GM12874 (cell line): Measurements from ENCODE around the gene FAM181A.

Experiments used
- TF ChIP-seq, protein P1 (sequence below): IDR thresholded peaks from 2 replicates; pipeline ENCODE4 v1.5.1; 2011; ENCODE audit warnings: low read depth, mild to moderate bottlenecking, control low read depth, low read length, moderate library complexity; ENCODE audit not compliant: insufficient read depth

The FAM181A gene

DNA sequence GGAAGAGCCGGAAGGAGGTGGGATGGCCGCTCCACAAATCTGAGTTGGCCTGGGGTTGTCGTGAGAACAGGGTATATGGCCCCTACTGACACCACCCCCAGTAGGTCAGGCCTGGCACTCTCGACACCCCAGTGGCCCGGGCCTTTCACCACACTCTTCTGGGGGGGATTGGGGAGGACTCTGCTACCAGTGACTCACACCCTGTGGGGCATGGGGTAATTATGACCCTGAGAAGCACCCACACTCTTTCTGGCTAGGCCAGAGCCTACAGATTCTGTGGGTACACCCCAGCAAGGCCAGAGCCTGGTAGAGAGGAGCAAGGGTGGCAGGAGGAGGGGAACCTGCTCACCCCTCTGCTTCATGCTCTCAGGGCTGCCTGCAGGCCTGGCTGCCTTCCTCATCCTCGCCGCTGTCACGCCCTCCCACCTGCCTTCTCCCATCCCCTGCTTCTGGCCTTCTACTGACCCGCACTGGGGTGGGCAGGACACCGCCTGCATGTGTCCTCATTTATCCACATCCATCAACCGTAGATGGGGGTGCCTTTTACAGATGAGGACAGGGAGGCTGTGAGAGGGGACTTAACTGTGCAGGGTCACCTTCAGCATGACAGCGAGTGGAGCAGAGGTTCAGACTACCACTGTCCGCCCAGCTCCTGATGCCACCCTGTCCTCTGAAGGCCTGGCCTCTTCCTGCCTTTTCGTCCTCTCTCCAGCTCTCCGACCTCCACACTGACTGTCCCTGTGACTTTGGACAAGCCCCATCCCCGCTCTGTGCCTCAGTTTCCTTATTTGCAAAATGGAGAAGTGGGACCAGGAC lies 30.8 kb downstream of the FAM181A start:
- TF ChIP-seq, protein P1, sequence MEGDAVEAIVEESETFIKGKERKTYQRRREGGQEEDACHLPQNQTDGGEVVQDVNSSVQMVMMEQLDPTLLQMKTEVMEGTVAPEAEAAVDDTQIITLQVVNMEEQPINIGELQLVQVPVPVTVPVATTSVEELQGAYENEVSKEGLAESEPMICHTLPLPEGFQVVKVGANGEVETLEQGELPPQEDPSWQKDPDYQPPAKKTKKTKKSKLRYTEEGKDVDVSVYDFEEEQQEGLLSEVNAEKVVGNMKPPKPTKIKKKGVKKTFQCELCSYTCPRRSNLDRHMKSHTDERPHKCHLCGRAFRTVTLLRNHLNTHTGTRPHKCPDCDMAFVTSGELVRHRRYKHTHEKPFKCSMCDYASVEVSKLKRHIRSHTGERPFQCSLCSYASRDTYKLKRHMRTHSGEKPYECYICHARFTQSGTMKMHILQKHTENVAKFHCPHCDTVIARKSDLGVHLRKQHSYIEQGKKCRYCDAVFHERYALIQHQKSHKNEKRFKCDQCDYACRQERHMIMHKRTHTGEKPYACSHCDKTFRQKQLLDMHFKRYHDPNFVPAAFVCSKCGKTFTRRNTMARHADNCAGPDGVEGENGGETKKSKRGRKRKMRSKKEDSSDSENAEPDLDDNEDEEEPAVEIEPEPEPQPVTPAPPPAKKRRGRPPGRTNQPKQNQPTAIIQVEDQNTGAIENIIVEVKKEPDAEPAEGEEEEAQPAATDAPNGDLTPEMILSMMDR: no peak

DNA sequence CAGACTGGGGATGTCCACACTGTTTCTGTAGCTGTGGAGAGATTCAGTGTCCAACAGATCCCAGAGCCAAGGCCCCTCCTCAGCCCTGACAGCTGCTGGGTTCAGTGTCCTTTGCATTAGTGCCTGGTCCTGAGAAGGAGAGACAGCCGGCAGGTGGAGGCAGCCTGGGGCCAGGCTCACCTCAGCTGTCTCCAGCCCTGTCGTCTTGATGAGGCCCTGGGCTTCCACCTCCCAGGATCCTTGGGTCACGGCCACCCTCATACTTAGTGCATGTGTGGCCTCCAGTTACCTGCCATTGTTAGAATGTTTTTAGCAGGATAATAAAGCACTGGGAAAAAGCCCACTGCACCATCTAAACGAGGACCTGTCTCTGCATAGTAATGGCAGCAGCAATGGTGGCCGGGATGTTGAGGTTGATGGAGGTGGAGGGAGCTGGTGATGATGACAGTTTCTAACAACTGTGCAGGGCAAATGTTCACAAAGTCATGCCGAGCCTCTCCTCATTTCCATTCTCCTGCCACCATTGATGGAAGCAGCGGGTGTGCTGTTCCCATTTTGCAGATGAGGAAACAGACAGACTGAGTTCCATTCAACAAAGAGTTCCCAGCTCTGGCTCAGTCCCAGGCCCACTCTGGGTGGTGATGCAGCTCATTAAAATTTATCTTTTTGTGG lies 31.6 kb downstream of the FAM181A start:
- TF ChIP-seq, protein P1: no peak

DNA sequence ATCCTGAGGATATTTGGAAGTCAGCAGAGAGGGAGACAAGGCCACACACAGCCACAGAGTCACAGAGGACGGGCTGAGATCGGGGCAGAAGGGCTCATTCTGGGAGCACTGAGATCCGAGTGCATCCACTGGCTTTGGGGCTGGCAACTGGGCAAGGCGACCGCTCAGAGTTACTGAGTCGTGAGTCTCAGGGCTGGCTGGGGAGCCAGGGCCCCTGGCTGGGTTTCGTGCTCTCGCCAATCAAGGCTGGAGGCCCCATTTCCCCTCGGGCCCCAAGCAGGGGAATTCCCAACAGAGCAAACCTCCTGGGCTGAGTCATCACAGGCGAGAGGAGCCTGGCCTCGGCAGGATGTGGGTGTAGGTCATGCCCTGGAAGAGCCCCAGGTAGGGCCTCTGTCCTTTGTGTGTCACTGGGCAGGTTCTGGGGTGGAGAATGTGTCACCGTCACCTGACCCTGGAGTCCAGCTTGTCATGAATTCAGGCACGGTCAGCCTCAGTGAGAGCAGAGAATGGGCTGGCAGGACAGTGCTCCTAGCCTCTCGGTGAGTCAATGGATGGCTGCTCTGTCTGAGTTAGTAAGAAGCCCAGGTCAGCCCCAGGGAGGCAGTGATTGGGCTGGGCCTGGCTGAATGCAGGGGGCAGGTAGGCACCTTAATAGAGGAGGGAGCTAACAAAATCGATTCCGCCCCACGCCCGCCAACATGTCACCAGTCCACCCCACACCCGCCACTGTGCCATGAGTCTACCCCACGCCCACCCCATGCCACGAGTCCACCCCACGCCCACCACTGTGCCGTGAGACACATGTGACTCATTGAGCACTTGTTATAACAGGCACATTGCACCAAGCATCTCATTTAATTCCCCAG lies 32.3 kb downstream of the FAM181A start:
- TF ChIP-seq, protein P1: no peak

DNA sequence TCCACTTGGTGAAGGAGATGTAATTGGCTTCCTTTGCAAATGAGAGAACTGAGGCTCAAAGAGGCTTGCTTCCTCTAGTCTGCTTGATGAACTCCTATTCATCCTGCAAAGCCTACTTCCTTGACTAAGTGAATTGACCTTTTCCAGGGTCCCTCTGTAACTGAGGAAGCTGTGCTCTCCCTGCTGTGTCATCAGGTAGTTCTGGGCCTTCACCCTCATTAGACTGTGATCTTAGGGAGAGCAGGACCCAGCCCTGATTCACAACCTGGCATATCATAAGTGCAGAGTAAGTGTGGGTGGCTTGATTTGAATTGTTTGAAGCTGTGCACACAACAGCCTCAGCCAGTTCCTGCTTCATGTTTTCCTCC lies 32.9 kb downstream of the FAM181A start:
- TF ChIP-seq, protein P1: no peak

DNA sequence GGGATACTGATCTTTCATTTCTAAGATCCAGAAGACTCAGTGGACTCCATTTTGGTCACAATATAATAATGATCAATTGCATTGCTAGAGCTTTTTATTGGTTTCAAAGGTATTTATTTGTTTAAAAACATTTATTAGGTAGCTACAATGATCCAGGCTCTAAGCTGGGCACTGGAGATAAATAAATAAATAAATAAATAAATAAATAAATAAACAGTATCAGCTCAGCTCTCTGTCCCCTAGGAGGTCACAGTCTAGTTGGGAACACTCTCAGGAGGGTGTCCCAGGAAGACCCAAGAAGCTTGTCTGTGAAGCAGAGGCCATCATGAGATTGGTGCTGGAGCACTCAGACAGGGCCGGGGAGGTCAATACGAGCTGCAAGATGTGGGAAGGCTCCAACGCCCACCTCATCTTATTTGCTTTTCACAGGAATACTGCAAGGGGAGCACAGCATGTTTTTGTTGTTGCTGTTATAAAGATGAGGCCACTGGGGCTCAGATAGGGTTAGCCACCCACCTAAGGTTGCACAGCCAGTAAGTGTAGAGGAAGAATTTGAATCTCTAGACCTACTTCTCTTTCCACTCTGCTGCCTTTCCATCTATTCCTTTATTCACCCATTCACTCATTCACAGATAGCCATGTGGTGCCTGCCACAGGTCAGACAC lies 33.8 kb downstream of the FAM181A start:
- TF ChIP-seq, protein P1: no peak

DNA sequence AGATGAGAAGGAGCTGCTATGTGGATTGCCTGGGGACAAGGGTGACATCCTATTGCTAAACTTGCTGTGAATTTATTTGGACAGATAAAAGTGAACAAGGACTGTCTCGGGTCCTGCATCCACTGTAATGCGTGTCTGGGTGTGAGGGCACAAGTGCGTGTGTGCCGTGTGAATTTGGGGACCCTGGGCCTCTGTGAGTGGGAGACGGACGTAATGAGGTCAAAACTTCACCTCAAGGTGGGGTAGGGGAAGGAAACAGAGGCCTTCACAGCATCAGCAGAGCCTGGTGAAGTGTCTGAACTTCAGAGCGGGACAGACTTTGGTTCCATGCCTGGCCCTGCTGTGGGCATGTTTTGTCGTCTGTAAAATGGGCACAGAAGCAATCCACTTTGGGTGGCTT lies 34.5 kb downstream of the FAM181A start:
- TF ChIP-seq, protein P1: no peak
